Stimulated activated CD8-positive, alpha-beta memory T cell treated with anti-CD3 and anti-CD28 coated beads, Interleukin-4, amount 100 ng/mL, for 48 hours (primary cell): ENCODE data around the gene RUFY3.
"Not testable (repeated sequence)": the region's sequence is repeated elsewhere in the genome, so short reads cannot be mapped to it uniquely, and the experiment has no call there.

ENCODE experiments used
- DNase-seq: peaks from one replicate; pipeline ENCODE4 v3.0.0-alpha.2; 2020

Gene RUFY3

GRCh38 chr4:70739496-70740337, 18.0 kb downstream of the RUFY3 start:
- no peak for DNase-seq

GRCh38 chr4:70741867-70742658, 20.3 kb downstream of the RUFY3 start:
- no peak for DNase-seq

GRCh38 chr4:70743731-70744130, 22.0 kb downstream of the RUFY3 start:
- no peak for DNase-seq

- DNase-seq: no peak
Observed at GRCh38 chr4:70746179-70746839, 24.5 kb downstream of the RUFY3 start.

GRCh38 chr4:70747874-70748273, 26.1 kb downstream of the RUFY3 start:
- no peak for DNase-seq

GRCh38 chr4:70749313-70749712, 27.5 kb downstream of the RUFY3 start:
- no peak for DNase-seq

GRCh38 chr4:70752236-70752635, 30.5 kb downstream of the RUFY3 start:
- no peak for DNase-seq

- no peak for DNase-seq
Observed at GRCh38 chr4:70753630-70754029, 31.9 kb downstream of the RUFY3 start.

GRCh38 chr4:70754470-70754869, 32.7 kb downstream of the RUFY3 start:
- DNase-seq: no peak

- no peak for DNase-seq
Observed at GRCh38 chr4:70754990-70755688, 33.4 kb downstream of the RUFY3 start.

GRCh38 chr4:70759126-70759525, 37.4 kb downstream of the RUFY3 start:
- DNase-seq: no peak

- no peak for DNase-seq
Observed at GRCh38 chr4:70759627-70760026, 37.9 kb downstream of the RUFY3 start.

- no peak for DNase-seq
Observed at GRCh38 chr4:70760662-70761061, 38.9 kb downstream of the RUFY3 start.

GRCh38 chr4:70761276-70761816, 39.6 kb downstream of the RUFY3 start:
- DNase-seq: no peak

- no peak for DNase-seq
Observed at GRCh38 chr4:70765368-70765767, 43.6 kb downstream of the RUFY3 start.

GRCh38 chr4:70768301-70768948, 46.7 kb downstream of the RUFY3 start:
- DNase-seq: no peak

- DNase-seq: not testable (repeated sequence)
Observed at GRCh38 chr4:70769396-70769795, 47.6 kb downstream of the RUFY3 start.

- no peak for DNase-seq
Observed at GRCh38 chr4:70772929-70773555, 51.3 kb downstream of the RUFY3 start.

GRCh38 chr4:70778888-70779422, 57.2 kb downstream of the RUFY3 start:
- no peak for DNase-seq

GRCh38 chr4:70783096-70783495, 61.3 kb downstream of the RUFY3 start:
- no peak for DNase-seq

GRCh38 chr4:70787496-70787895, 65.7 kb downstream of the RUFY3 start:
- DNase-seq: no peak
